ENCODE measurements around the gene TRAF4.

- TF ChIP-seq TAF1 (IDR thresholded peaks at IDR 0.05; ENCODE audit: borderline replicate concordance, insufficient read depth, low read length) (peak; percentile 12; the same call in 1 of the 2 replicates), REST (IDR thresholded peaks at IDR 0.05; ENCODE audit: insufficient read depth in 1 of 2, low read depth in 2 of 2, low read length in 2 of 2) (peak in 1 of 2 experiments; percentile 1; a peak in 1 of 4 replicates), POLR2AphosphoS5 (IDR thresholded peaks at IDR 0.05; ENCODE audit: low read depth, low read length) (peak; percentile 99), SIN3A (IDR thresholded peaks at IDR 0.05; ENCODE audit: borderline replicate concordance, insufficient read depth, low read length) (peak; percentile 82; the same call in 1 of the 2 replicates)
These were observed 18.6 kb upstream of the TRAF4 start for GRCh38 chr17:28725166-28725659.

Data from PFSK-1 (cell line).